HepG2 (cell line): ENCODE results near the gene RSPH10B. TPM values are rescaled to one million over a fixed set of nuclear protein-coding genes. Genes with fewer than 3 reads are reported as not detected.
A peak's percentile ranks its signal among the peaks of the same experiment; 100 is the strongest.

ENCODE experiments used
- DR1 ChIP-seq: sonication (generic); formaldehyde crosslinking; IDR thresholded peaks from 2 replicates; pipeline ENCODE4 v1.8.0; 2021; ENCODE audit warnings: mild to moderate bottlenecking, missing genetic modification reagents, inconsistent platforms
- IKZF1 ChIP-seq: fragments of 450-650 bp; IDR thresholded peaks from 2 replicates; pipeline ENCODE4 v1.7.1; 2016
- MAFK ChIP-seq, 2 experiments: IDR thresholded peaks in 1 of 2; conservative IDR thresholded peaks in 1 of 2; 2 replicates each; pipeline ENCODE4 v1.6.1; 2011; ENCODE audit warnings: improper control_type of control experiment in 2 of 2, low read length in 2 of 2
- MAX ChIP-seq: IDR thresholded peaks from 2 replicates; pipeline ENCODE4 v1.6.1; 2012; ENCODE audit warnings: inconsistent platforms
- NFKB2 ChIP-seq: sonication (generic); formaldehyde crosslinking; IDR thresholded peaks from 2 replicates; pipeline ENCODE4 v1.4.0; 2020; ENCODE audit warnings: missing genetic modification reagents, borderline replicate concordance
- PBX2 ChIP-seq: IDR thresholded peaks from 2 replicates; pipeline ENCODE4 v1.6.1; 2016; ENCODE audit warnings: control low read depth
- RBAK ChIP-seq: sonication (generic); formaldehyde crosslinking; IDR thresholded peaks from 2 replicates; pipeline ENCODE4 v1.5.1; 2020; ENCODE audit warnings: mild to moderate bottlenecking, missing genetic modification reagents
- RFX3 ChIP-seq: IDR thresholded peaks from 2 replicates; pipeline ENCODE4 v1.6.1; 2016; ENCODE audit warnings: missing biosample characterization, missing genetic modification reagents
- RORA ChIP-seq: sonication (generic); formaldehyde crosslinking; IDR thresholded peaks from 2 replicates; pipeline ENCODE4 v1.5.0; 2020; ENCODE audit warnings: mild to moderate bottlenecking, missing genetic modification reagents, moderate library complexity
- SP140L ChIP-seq: sonication (generic); formaldehyde crosslinking; IDR thresholded peaks from 2 replicates; pipeline ENCODE4 v1.4.0; 2020; ENCODE audit warnings: missing genetic modification reagents, borderline replicate concordance
- ZEB1 ChIP-seq: IDR thresholded peaks from 2 replicates; pipeline ENCODE4 v1.6.1; 2012; ENCODE audit warnings: mild to moderate bottlenecking, low read depth, inconsistent platforms; ENCODE audit not compliant: insufficient replicate concordance
- ZNF407 ChIP-seq: sonication (generic); formaldehyde crosslinking; IDR thresholded peaks from one replicate; pipeline ENCODE4 v1.5.1; 2020; ENCODE audit warnings: mild to moderate bottlenecking, missing genetic modification reagents; ENCODE audit errors: not compliant biosample characterization
- ZNF530 ChIP-seq: sonication (generic); formaldehyde crosslinking; IDR thresholded peaks from 2 replicates; pipeline ENCODE4 v1.5.0; 2020; ENCODE audit warnings: low read depth, mild to moderate bottlenecking, missing genetic modification reagents
- ZNF724P ChIP-seq: sonication (generic); formaldehyde crosslinking; IDR thresholded peaks from 2 replicates; pipeline ENCODE4 v1.8.0; 2022; ENCODE audit warnings: missing genetic modification reagents, borderline replicate concordance
- ZNF777 ChIP-seq: sonication (generic); formaldehyde crosslinking; IDR thresholded peaks from 2 replicates; pipeline ENCODE4 v1.4.0; 2020; ENCODE audit warnings: missing genetic modification reagents
- polyA plus RNA-seq, 8 experiments: library from polyadenylated mRNA; depleted of rRNA in 3 of 8; stranded (reverse) in 7 of 8; unstranded in 1 of 8; fragments of >200 nt; fragmentation: Illumina TruSeq in 4 of 8; extraction: Trizol in 4 of 8; gene quantifications; 2 replicates each; pipeline versions ENCODE4 v1.2.1 to v1.2.3, GENCODE V29; 2011 to 2016; ENCODE audit warnings: low read depth in 4 of 8, missing spikeins in 1 of 8, mixed read lengths in 1 of 8; ENCODE audit not compliant: insufficient read depth in 1 of 8
- total RNA-seq, 5 experiments: library from RNA; depleted of rRNA; stranded (reverse); fragments of >200 nt; fragmentation: Illumina TruSeq; extraction: Trizol; gene quantifications; 2 replicates each; pipeline ENCODE4 v1.2.3, GENCODE V29; 2016; ENCODE audit warnings: low read depth in 1 of 5

Gene RSPH10B
- total and polyA plus RNA-seq, 2 of the 13 experiments (the other 11 are each of a cell fraction or from before 2014, with no cell fraction given): not detected

GRCh38 chr7:6008668-6009611 is 38.5 kb upstream of the RSPH10B start, which contains the start of the genes AIMP2 and PMS2 (continued):
- peak; percentile 31; the same call in 1 of the 2 replicates for TF ChIP-seq PBX2 (CRISPR knock-in tag)
- TF ChIP-seq IKZF1: no peak
- peak; percentile 21 for TF ChIP-seq ZEB1
- TF ChIP-seq MAX: peak; percentile 100
- TF ChIP-seq SP140L (CRISPR knock-in tag): 0 out of 2 replicates have a peak, but pooled peaks have one; percentile 84
- peak; percentile 100 for TF ChIP-seq ZNF407 (CRISPR knock-in tag)
- TF ChIP-seq ZNF530: peak; percentile 91; the same call in 1 of the 2 replicates
- TF ChIP-seq ZNF724P: peak; percentile 100
- peak; percentile 99 for TF ChIP-seq NFKB2 (CRISPR knock-in tag)
- TF ChIP-seq RFX3 (CRISPR knock-in tag): no peak; the same call in 1 of the 2 replicates
- TF ChIP-seq DR1 (CRISPR knock-in tag): peak; percentile 91
- peak; percentile 86 for TF ChIP-seq ZNF777 (CRISPR knock-in tag)
- TF ChIP-seq RORA (CRISPR knock-in tag): peak; percentile 96
- 0 out of 4 replicates have a peak, but pooled peaks of 1 of the 2 experiments have one; percentile 1 for TF ChIP-seq MAFK (conservative IDR thresholded peaks at IDR 0.05 in 1 of 2, IDR thresholded peaks at IDR 0.05 in 1 of 2; ENCODE audit: low read length in 2 of 2)
- TF ChIP-seq RBAK: peak; percentile 12; the same call in 1 of the 2 replicates
